Stimulated activated CD4-positive, alpha-beta T cell treated with anti-CD3 and anti-CD28 coated beads, TNF-alpha, amount 100 ng/mL, for 1 hour (primary cell): ENCODE measurements around the gene TRAPPC8.
"Not testable (repeated sequence)": the region's sequence is repeated elsewhere in the genome, so short reads cannot be mapped to it uniquely, and the experiment has no call there.

ENCODE experiments used
- DNase-seq, 3 donors: peaks; one replicate each; pipeline ENCODE4 v3.0.0-alpha.2; 2020; ENCODE audit warnings: low read depth in 3 of 3, low spot score in 1 of 3

The TRAPPC8 gene

DNA sequence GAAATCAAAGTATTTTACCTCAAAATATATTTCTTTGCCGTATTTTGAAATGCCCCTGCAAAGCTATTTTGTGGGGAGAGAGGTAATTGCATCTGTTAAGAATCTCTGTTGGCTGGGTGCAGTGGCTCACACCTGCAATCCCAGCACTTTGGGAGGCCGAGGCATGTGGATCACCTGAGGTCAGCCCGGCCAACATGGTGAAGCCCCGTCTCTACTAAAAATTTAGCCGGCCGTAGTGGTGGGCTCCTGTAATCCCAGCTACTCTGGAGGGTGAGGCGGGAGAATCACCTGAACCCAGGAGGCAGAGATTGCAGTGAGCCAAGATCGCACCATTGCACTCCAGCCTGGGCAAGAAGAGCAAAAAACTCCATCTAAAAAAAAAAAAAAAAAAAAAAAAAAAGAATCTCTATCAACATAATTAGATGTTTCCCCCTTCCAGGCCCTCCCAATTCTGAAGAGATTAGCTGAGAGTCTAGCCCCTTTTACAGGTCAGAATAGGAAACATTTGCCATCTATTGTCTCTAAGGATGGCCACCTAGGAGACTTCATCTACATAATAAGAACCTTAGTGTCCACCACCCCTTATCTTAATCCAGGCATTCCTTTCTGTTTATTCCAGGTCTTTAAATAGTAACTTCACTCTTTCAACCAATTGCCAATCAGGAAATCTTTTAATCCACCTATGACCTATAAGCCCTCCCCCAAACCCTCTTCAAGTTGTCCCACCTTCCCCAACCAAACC, 3.5 kb upstream of the TRAPPC8 start:
- DNase-seq, result no peak

DNA sequence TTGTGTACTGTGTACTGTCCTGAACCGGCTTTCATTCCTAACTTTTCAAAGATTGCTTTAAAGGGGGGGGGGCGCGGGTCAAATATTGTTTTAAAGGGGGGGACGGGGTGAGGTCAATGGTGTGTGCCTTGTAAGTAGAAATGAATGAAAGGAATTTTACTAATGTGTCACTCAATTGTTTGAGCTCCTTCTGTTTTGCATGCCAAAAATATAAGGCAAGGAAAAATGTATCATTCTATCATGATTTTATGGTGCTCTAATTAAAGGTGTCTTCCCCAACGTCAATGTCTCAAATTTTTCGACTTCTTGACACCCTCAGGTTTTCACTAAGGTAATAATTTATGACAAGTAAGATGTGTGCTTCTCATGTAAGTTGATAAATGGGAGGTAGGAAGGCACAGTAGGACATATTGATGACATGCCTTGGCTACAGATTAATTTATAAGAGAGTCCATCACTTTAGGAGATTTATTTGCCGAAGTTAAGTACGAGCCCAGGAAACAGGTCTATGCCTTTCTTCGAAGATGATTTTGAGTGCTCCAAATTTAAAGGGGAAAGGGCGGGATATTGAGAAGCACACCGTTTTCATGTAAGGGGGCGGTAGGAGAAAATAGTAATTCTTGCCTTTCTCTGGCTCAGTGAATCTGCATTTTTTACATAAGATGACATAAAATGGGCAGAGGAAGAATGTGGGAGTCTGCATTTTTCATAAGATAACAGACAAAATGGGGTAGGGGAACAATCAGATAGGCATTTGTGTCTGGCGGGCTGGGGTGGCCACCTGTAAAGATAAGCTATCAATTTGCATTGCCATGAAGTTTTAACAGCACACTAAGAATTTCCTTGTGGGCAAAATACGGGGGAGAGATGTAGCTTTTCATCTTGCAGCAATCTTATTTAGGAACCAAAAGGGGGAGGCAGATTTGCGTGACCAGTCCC, 1.2 kb upstream of the TRAPPC8 start:
- DNase-seq, result no peak

DNA sequence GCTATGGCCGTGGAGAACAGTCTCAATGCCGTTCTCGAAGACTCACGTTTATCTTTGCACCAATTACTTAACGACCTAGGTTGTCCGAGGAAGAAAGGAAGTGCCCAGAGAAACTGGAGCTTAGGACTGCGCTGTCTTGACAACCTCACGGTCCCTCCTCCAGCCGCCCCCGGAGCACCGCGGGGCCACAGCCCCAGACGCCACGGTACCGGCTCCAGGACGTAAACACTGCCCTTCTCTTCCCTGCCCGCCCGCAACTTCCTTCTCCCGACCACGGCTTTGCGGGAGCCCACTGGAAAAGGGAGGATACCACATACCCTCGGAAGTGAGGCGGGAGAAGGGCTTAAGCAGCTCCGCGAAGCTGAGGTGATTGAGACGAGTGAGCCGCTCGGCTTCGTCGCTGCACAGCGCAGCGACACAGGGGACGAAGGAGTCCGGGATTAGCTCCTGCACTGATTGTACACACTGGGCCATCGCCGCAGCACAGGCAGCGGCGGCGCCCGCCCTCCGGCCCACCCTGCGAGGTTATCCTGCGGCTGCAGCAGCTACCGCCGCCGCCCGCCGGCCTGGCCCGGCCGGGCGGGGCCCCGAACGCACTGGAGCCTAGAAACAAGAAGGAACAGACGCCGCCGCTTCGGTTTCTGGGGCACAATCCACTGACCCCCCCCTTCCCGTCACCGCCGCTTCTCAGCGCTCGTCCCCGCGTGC, 483 bp downstream of the TRAPPC8 start:
- peak in 2 of 3 donors; percentile 2 to 20 for DNase-seq

DNA sequence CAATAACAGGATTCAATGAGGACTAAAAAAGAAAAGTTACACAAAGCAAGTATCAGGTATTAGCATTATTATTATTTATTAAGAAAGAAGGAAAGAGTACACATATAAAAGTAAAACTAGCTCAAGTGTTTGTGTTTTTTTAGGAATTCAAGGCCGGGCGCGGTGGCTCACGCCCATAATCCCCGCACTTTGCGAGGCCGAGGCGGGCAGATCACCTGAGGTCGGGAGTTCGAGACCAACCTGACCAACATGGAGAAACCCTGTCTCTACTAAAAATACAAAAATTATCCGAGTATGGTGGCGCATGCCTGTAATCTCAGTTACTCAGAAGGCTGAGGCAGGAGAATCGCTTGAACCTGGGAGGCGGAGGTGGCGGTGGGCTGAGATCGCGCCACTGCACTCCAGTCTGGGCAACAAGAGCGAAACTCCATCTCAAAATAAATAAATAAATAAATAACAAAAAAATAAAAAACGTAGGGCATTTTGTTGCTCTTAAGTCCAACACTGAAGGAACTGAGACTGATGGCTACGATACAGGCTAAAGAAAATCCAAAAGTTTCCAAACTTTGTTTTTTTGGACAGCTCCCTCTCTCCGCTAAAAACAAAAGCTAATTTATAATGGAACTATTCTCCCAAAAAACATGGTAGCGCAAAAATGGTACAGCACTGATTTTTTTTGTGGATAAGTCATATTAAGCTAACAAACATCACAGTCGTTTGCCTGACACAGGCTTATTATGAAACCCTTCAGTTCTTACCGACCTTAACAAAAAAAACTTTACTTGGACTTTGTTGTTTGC, 1.7 kb downstream of the TRAPPC8 start:
- no peak for DNase-seq

- not testable (repeated sequence) for DNase-seq
These were observed 8.2 kb downstream of the TRAPPC8 start for GRCh38 chr18:31934773-31935172.

DNA sequence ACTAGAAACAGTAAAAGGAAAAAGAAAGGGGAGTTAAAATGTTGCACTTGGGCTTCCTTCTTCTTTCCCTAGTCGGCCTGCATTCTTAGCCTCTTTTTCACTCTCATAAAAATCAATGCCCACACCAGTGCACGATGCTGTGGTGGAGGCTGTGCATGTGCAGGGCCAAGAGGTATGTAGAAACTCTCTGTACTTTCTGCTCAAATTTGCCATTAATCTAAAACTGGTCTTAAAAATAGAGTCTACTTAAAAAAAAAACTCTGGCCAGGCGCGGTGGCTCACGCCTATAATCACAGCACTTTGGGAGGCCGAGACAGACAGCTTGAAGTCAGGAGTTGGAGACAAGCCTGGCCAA, 11.1 kb downstream of the TRAPPC8 start:
- DNase-seq, result no peak

GRCh38 chr18:31931163-31931885, 11.6 kb downstream of the TRAPPC8 start:
- DNase-seq, result no peak

DNA sequence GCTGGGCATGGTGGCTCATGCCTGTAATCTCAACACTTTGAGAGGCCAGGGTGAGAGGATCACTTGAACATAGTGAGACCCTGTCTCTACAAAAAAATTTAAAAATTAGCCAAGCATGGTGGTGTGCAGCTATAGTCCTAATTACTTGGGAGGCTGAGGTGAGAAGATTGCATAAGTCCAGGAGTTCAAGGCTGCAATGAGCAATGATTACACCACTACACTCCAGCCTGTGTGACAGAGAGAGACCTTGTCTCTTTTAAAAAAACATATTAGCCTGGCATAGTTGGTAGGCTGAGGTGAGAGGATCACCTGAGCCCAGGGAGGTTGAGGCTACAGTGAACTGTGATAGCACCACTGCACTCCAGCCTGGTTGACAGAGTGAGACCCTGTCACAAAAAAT, 13.7 kb downstream of the TRAPPC8 start:
- no peak for DNase-seq

DNA sequence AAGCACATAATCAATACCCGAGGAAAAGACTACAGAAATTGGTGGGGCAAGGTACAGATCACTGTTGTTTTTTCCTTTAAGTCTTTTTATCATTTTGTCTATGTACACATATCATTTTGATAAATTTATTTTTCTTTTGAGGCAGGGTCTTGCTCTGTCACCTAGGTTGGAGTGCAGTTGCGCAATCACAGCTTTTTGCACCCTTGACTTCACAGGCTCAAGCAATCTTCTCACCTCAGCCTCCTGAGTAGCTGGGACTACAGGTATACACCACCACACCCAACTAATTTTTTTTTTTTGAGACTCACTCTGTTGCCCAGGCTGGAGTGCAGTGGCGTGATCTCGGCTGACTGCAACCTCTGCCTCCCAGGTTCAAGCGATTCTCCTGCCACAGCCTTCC, 15.9 kb downstream of the TRAPPC8 start:
- not testable (repeated sequence) for DNase-seq

DNA sequence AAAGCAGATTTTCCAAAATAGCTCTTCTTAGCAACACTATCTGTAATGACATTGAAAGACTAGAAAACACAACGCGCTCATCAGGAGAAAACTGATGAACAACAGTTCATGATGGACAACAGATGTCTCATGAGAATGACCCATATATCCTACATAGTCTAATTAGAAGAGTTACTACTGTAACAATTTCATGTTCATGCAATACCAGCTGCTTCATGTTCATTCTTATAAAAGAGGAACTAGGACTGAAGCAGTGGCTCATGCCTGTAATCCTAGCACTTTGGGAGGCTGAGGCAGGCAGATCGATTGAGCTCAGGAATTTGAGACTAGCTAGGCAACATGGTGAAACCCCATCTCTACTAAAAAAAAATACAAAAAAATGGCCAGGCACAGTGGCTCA, 22.7 kb downstream of the TRAPPC8 start:
- no peak for DNase-seq

DNA sequence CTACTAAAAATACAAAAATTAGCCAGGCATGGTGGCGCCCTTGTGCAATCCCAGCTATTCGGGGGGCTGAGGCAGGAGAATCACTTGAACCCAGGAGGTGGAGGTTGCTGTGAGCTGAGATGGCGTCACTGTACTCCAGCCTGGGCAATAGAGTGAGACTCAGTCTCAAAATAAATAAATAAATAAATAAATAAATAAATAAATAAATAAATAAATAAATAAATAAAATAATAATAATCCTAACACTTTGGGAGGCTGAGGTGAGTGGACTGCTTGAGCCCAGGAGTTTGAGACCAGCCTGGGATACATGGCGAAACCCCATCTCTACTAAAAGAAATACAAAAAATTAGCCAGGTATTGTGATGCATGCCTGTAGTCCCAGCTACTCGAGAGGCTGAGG, 23.6 kb downstream of the TRAPPC8 start:
- not testable (repeated sequence) for DNase-seq

- DNase-seq, result no peak
These were observed 24.2 kb downstream of the TRAPPC8 start for GRCh38 chr18:31918733-31919132.

- DNase-seq, result no peak
These were observed 41.9 kb downstream of the TRAPPC8 start for GRCh38 chr18:31901063-31901462.

- not testable (repeated sequence) for DNase-seq
These were observed 43.2 kb downstream of the TRAPPC8 start for GRCh38 chr18:31899771-31900170.

DNA sequence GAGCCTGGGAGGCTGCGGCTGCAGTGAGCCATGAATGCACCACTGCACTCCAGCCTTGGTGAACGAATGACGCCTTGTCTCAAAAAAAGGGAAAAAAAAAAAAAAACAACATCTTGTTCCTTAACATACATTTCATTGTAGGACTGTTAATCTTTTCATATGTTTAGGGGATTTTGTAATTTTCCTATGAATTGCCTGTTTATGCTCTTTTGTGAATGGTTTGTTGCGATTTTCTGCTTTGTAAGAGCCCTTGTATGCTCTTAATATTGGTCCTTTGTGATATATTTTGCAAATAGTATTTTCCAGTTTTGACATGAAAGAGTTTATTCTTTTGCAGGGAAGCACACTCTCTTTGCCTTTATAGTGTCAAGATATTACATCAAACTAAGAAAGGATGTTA, 50.0 kb downstream of the TRAPPC8 start:
- DNase-seq, result no peak

DNA sequence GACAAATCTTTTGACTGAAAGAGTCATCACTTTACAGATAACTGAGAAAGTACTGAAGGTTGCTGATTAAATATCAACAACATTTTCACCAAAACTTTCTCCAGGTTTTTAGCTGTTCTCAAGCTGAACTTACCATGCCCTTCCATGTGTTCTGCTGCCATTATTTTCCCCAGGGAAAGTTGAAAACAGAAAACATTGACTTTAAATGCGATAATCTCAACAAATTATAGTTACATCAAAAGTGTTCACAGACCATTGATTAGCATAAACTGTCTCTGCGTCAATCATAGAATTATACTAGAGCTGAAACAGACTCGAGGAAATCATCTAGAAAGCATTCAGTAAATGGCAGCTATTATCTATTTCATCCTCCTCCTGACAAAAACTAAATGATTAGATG, 51.4 kb downstream of the TRAPPC8 start:
- no peak for DNase-seq

GRCh38 chr18:31884020-31884419, 58.9 kb downstream of the TRAPPC8 start:
- DNase-seq, result no peak

GRCh38 chr18:31880186-31880898, 62.6 kb downstream of the TRAPPC8 start:
- DNase-seq, result no peak

- DNase-seq, result no peak
These were observed 64.6 kb downstream of the TRAPPC8 start for GRCh38 chr18:31878358-31878757.

- DNase-seq, result no peak
These were observed 65.0 kb downstream of the TRAPPC8 start for GRCh38 chr18:31877900-31878299.
